Left renal cortex interstitium (tissue), 4 donors: ENCODE data around the gene KRTAP20-1. TPM values are rescaled to one million over a fixed set of nuclear protein-coding genes. Genes with fewer than 3 reads are reported as not detected.

ENCODE experiments used
- DNase-seq, 4 donors: peaks; one replicate each; pipeline ENCODE4 v3.0.0-alpha.2; 2013; ENCODE audit warnings: low read depth in 4 of 4, low spot score in 2 of 4, missing footprints in 1 of 4
- polyA plus RNA-seq, 4 donors: library from polyadenylated mRNA; unstranded; fragments of 120-200 nt; gene quantifications; one replicate each; pipeline ENCODE4 v1.2.1, GENCODE V29; 2013; ENCODE audit not compliant: insufficient read length in 4 of 4

The KRTAP20-1 gene
- polyA plus RNA-seq, 4 donors: not detected

- no peak for DNase-seq
These were observed 26.3 kb downstream of the KRTAP20-1 start, which contains the start of gene KRTAP20-3 for GRCh38 chr21:30642564-30642963. KRTAP20-3 (plus strand) TSS chr21:30642864.

- no peak for DNase-seq
These were observed 30.7 kb downstream of the KRTAP20-1 start for GRCh38 chr21:30646904-30647414.

GRCh38 chr21:30652891-30653290 is 36.7 kb downstream of the KRTAP20-1 start:
- DNase-seq: no peak

Other genes starting within 250 kb of the KRTAP20-1 start
- gene KRTAP13-2, start 244.2 kb upstream of the KRTAP20-1 start, polyA plus RNA-seq: not detected
- gene KRTAP13-1, start 220.4 kb upstream of the KRTAP20-1 start, polyA plus RNA-seq: not detected
- not detected for gene KRTAP13-3, start 190.5 kb upstream of the KRTAP20-1 start, polyA plus RNA-seq
- gene KRTAP13-4, start 186.2 kb upstream of the KRTAP20-1 start, polyA plus RNA-seq: not detected
- not detected for gene KRTAP15-1, start 176.2 kb upstream of the KRTAP20-1 start, polyA plus RNA-seq
- gene KRTAP19-1, start 136.1 kb upstream of the KRTAP20-1 start, polyA plus RNA-seq: not detected
- not detected for gene KRTAP19-2, start 129.0 kb upstream of the KRTAP20-1 start, polyA plus RNA-seq
- gene KRTAP19-3, start 124.4 kb upstream of the KRTAP20-1 start, polyA plus RNA-seq: not detected
- not detected for gene KRTAP19-4, start 119.3 kb upstream of the KRTAP20-1 start, polyA plus RNA-seq
- gene KRTAP19-5, start 114.3 kb upstream of the KRTAP20-1 start, polyA plus RNA-seq: not detected
- not detected for gene KRTAP19-6, start 74.6 kb upstream of the KRTAP20-1 start, polyA plus RNA-seq
- not detected for gene KRTAP19-7, start 55.1 kb upstream of the KRTAP20-1 start, polyA plus RNA-seq
- gene KRTAP22-2, start 26.0 kb upstream of the KRTAP20-1 start, polyA plus RNA-seq: not detected
- not detected for gene KRTAP6-3, start 24.0 kb upstream of the KRTAP20-1 start, polyA plus RNA-seq
- gene KRTAP6-2, start 17.5 kb upstream of the KRTAP20-1 start, polyA plus RNA-seq: not detected
- gene KRTAP22-1, start 15.3 kb upstream of the KRTAP20-1 start, polyA plus RNA-seq: not detected
- gene KRTAP6-1, start 2.5 kb upstream of the KRTAP20-1 start, polyA plus RNA-seq: not detected
- gene KRTAP20-4, start 4.2 kb downstream of the KRTAP20-1 start, polyA plus RNA-seq: not detected
- not detected for gene KRTAP20-2, start 18.8 kb downstream of the KRTAP20-1 start, polyA plus RNA-seq
- gene KRTAP20-3, start 26.4 kb downstream of the KRTAP20-1 start, polyA plus RNA-seq: not detected
- gene KRTAP21-3, start 102.4 kb downstream of the KRTAP20-1 start, polyA plus RNA-seq: not detected
- gene KRTAP21-2, start 130.8 kb downstream of the KRTAP20-1 start, polyA plus RNA-seq: not detected
- gene KRTAP21-1, start 139.0 kb downstream of the KRTAP20-1 start, polyA plus RNA-seq: not detected
- not detected for gene KRTAP8-1, start 196.8 kb downstream of the KRTAP20-1 start, polyA plus RNA-seq
- gene KRTAP7-1, start 213.3 kb downstream of the KRTAP20-1 start, polyA plus RNA-seq: not detected